Skeletal muscle tissue (tissue), 4 donors: ENCODE results near the gene AQP6. TPM values are rescaled to one million over a fixed set of nuclear protein-coding genes. Genes with fewer than 3 reads are reported as not detected.

Source experiments
- H3K27ac ChIP-seq: one replicate; pipeline ENCODE4 v1.7.0; 2013; ENCODE audit warnings: mild to moderate bottlenecking, low read depth, low read length, inconsistent platforms
- H3K27me3 ChIP-seq, 3 donors: one replicate each; pipeline ENCODE4 v1.7.0; 2013; ENCODE audit warnings: low read length in 3 of 3; ENCODE audit not compliant: control insufficient read depth in 3 of 3, insufficient read depth in 3 of 3
- H3K36me3 ChIP-seq, 3 donors: one replicate each; pipeline ENCODE4 v1.7.0; 2013; ENCODE audit warnings: low read length in 3 of 3; ENCODE audit not compliant: control insufficient read depth in 3 of 3, insufficient read depth in 3 of 3
- H3K4me1 ChIP-seq, 3 donors: one replicate each; pipeline ENCODE4 v1.7.0; 2013; ENCODE audit warnings: low read length in 3 of 3, mild to moderate bottlenecking in 3 of 3; ENCODE audit not compliant: control insufficient read depth in 3 of 3, insufficient read depth in 3 of 3
- H3K4me3 ChIP-seq, 3 donors: one replicate each; pipeline ENCODE4 v1.7.0; 2013; ENCODE audit warnings: low read length in 3 of 3
- H3K9ac ChIP-seq, 3 donors: one replicate each; pipeline ENCODE4 v1.7.0; 2013; ENCODE audit warnings: low read length in 3 of 3, mild to moderate bottlenecking in 3 of 3, moderate library complexity in 2 of 3, low read depth in 1 of 3
- H3K9me3 ChIP-seq, 3 donors: one replicate each; pipeline ENCODE4 v1.7.0; 2013; ENCODE audit warnings: low read length in 3 of 3; ENCODE audit not compliant: control insufficient read depth in 3 of 3
- total RNA-seq: library from RNA; depleted of rRNA; stranded (reverse); fragments of >200 nt; gene quantifications from one replicate; pipeline ENCODE4 v1.2.3, GENCODE V29; 2014
- donor health status: Osteomylitis.

AQP6 gene
- total RNA-seq, 1 donor from 2014 or later: 0.52 TPM

DNA sequence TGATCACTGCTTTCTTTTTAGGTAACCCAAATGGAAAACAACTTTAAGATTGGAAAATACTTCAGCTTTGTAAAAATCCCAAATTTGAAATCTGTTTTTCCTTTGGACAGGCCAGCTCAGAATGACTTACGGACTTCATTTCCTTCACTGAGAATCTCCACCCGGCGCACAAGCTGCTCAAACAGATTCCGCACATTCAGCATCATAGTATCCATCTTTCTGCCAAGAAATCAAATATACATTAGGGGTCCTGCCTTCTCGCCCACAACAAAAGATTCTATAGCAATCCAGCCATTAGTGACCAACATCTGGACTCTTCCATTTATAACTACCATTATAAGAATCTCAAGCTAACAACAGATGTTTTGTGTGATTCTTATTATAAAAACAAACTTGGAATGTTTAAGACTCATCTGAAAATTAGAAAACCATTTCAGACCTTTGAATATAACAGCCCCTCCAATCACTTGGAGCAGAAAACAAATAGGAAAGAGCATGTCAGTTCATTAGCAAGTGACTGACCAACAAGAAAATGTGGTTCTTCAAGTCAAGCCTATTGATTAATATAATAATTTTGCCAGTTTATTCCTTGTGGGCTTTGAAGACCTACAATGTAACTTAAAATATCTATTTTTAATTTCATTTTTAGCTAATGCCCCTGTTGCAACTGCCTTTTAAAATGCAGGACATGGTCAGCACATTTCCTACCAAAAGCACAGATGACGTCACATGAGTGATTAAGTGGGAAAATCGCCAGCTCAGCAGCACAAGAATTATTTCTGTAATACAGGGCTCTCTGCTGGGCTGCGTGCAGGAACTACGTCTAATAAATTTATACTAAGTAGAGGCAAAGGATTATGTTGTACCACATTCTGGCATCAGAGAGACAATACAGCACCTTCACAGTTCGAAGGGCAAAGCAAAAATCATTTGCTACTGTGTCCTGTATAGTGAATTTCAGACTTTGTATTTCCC is 44.0 kb downstream of the AQP6 start:
- peak overlapping the region; percentile 8 for H3K27ac ChIP-seq
- no peaks in the 10 kb centered on the region for H3K27me3 ChIP-seq
- H3K9ac ChIP-seq: peak overlapping the region in 1 of 3 donors; percentile 27
- H3K4me1 ChIP-seq: no peaks in the 10 kb centered on the region
- no peaks in the 10 kb centered on the region for H3K9me3 ChIP-seq
- no peaks in the 10 kb centered on the region for H3K36me3 ChIP-seq
- no peak overlapping the region for H3K4me3 ChIP-seq

DNA sequence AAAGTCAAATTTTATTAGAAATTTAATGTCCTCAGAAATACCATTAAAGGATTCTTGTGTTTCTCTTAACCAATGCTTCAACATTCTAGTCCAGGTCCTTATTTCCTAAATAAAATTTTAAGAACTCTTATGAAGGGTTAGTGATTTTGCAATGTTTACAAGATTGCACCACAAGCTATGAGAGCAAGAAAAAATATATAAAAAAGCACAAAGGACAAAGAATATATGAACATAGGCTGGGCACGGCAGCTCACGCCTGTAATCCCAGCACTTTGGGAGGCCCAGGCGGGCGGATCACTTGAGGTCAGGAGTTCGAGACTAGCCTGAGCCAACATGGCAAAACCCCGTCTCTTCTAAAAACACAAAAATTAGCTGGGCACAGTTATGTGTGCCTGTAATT is 44.9 kb downstream of the AQP6 start:
- H3K9me3 ChIP-seq: no peaks in the 10 kb centered on the region
- H3K27ac ChIP-seq: peak overlapping the region; percentile 8
- no peaks in the 10 kb centered on the region for H3K4me1 ChIP-seq
- H3K27me3 ChIP-seq: no peaks in the 10 kb centered on the region
- H3K4me3 ChIP-seq: no peak overlapping the region
- H3K36me3 ChIP-seq: no peaks in the 10 kb centered on the region
- H3K9ac ChIP-seq: no peak overlapping the region

DNA sequence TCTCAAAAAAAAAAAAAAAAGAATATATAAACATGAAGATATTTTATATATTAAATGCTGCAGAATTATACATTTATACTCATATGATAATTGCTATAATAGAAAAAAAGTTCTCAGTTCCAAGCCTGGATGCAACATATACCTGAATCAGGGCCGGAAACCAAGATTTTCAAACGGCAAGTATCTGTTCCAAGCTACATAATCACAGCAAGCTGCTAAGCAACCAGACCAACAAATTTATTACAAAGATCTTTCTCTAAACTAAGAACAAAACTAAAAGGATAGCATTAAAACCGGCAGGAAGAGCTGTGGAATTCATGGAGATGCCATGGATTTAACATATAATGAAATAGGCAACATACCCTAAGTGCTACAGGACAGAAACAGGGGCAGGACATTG is 45.4 kb downstream of the AQP6 start:
- Histone ChIP-seq H3K4me3 (no peak overlapping the region), H3K4me1 (no peaks in the 10 kb centered on the region), H3K27me3 (no peaks in the 10 kb centered on the region), H3K27ac (no peak overlapping the region), H3K9me3 (no peaks in the 10 kb centered on the region), H3K9ac (no peak overlapping the region), H3K36me3 (no peaks in the 10 kb centered on the region)

DNA sequence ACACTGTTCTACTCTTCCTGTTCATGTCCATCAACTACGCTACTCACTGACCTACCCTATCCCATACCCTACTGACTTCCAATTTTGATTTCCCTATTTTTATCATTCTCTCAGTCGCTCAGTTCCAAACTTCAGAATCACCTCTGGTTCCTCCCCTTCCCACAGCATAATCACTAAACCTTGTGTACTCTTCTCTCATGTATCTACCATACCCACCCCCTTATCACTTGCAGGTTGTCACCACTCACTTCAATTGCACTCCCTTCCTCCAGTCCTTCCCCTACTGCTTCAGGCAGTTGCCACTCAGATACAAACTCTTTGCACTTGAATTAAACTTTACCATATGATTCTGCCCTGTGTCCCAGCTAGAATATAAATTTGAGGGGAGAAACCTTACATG is 46.2 kb downstream of the AQP6 start:
- H3K27ac ChIP-seq: no peak overlapping the region
- H3K4me1 ChIP-seq: no peaks in the 10 kb centered on the region
- H3K9me3 ChIP-seq: no peaks in the 10 kb centered on the region
- no peaks in the 10 kb centered on the region for H3K36me3 ChIP-seq
- no peaks in the 10 kb centered on the region for H3K27me3 ChIP-seq
- H3K9ac ChIP-seq: no peak overlapping the region
- no peak overlapping the region for H3K4me3 ChIP-seq

DNA sequence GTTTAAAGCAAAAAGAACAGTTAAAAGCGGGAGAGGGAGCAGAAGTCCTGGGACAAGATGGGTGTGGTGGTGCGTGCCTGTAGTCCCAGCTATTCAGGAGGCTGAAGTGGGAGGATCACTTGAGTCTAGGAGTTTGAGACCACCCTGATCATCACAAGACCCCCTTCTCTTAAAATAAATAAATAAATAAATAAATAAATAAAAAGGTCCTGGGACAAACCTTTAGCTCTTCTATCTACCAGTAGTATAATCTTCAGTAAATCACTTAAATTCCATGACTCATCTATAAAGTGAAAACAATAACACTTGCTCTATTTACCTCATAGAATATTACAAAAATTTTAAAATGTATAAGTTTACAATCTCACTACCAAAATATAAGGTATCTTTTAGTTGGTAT is 46.8 kb downstream of the AQP6 start:
- no peaks in the 10 kb centered on the region for H3K27me3 ChIP-seq
- H3K9me3 ChIP-seq: no peaks in the 10 kb centered on the region
- no peak overlapping the region for H3K9ac ChIP-seq
- H3K4me1 ChIP-seq: peaks cover 0 to 1% (median 0%) of the 10 kb centered on the region in 3 donors
- H3K27ac ChIP-seq: no peak overlapping the region
- no peak overlapping the region for H3K4me3 ChIP-seq
- H3K36me3 ChIP-seq: no peaks in the 10 kb centered on the region

DNA sequence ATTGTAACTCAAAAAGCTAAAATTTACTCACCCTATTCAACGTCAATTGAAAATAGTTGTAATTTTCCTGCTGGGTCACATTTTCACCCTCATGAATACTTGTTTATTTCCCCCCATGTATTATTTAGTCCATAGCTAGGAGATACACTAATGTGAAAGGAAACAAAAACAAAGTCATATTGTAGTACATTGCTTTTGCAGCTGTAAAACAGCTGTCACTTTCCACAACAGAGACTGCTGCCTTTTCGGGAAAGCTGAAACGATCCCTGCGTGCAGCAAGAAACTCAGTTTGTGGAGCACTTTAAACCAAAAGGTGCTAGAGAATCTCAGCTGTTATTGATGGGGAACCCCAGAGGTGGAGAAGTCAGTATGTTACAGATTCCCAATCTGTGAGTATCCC is 48.3 kb downstream of the AQP6 start:
- no peak overlapping the region for H3K27ac ChIP-seq
- H3K4me3 ChIP-seq: no peak overlapping the region
- H3K27me3 ChIP-seq: no peaks in the 10 kb centered on the region
- H3K9me3 ChIP-seq: no peaks in the 10 kb centered on the region
- no peaks in the 10 kb centered on the region for H3K36me3 ChIP-seq
- H3K9ac ChIP-seq: no peak overlapping the region
- peaks cover 3 to 6% (median 6%) of the 10 kb centered on the region in 3 donors for H3K4me1 ChIP-seq

DNA sequence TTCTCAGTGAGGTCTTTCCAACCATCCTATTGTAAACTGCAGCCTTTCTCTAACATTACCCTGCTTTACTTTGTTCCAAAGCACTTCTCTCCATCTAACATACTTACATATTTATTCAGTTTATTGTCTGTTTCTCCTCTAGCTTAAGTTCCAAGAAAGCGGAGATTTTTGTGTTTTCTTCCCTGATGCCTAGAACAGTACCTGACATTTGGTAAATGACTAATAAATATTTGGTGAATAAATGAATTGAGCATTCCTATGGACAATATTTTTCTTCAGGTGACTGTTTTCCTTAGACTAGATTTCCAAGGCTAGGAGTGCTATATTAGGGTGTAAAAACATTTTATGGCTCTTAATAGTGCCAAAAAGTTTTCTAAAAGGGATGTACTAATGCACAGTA is 50.2 kb downstream of the AQP6 start:
- Histone ChIP-seq H3K27ac (no peak overlapping the region), H3K9me3 (no peaks in the 10 kb centered on the region), H3K36me3 (no peaks in the 10 kb centered on the region), H3K4me1 (peaks cover 3 to 6% (median 6%) of the 10 kb centered on the region in 3 donors), H3K4me3 (no peak overlapping the region), H3K27me3 (no peaks in the 10 kb centered on the region), H3K9ac (no peak overlapping the region)

DNA sequence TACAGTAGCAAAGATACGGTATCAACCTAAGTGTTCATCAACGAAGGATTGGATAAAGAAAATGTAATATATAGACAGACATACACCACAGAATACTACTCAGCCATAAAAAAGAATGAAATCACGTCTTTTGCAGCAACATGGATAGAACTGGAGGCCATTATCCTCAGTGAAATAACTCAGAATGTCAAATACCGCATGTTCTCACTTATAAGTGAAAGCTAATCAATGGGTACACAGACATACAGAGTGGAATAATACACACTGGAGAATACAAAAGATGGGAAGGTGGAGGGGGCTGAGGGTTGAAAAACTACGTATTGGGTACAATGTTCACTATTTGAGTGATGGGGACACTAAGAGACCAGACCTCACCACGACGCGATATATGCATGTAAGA is 51.5 kb downstream of the AQP6 start:
- no peak overlapping the region for H3K4me3 ChIP-seq
- H3K27ac ChIP-seq: no peak overlapping the region
- H3K9ac ChIP-seq: peak overlapping the region in 1 of 3 donors; percentile 77
- H3K4me1 ChIP-seq: peaks cover 3 to 6% (median 6%) of the 10 kb centered on the region in 3 donors
- no peaks in the 10 kb centered on the region for H3K9me3 ChIP-seq
- no peaks in the 10 kb centered on the region for H3K36me3 ChIP-seq
- no peaks in the 10 kb centered on the region for H3K27me3 ChIP-seq

DNA sequence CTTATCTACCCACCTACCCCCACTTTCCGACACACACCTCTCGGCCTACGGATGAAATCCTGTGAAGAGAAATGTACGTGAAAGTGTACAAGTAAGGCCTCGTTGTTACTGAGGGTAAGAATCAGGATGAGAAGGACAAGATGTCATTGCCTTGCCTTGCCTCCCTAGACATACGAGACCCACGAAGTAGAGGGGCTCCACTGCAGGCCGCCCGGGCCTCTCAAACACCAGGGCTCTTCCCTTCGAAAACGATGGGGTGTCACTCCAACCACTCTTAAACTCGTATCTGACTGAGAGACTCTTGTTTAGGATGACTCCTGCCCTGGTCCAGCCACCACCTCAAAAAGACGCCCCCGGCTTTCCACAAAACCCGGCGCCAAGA is 52.0 kb downstream of the AQP6 start:
- Histone ChIP-seq H3K4me1 (peaks cover 3 to 6% (median 6%) of the 10 kb centered on the region in 3 donors), H3K9ac (peak overlapping the region; percentile 61 to 77 (median 71)), H3K4me3 (peak overlapping the region; percentile 72 to 91 (median 83)), H3K36me3 (no peaks in the 10 kb centered on the region), H3K27ac (no peak overlapping the region), H3K27me3 (no peaks in the 10 kb centered on the region), H3K9me3 (no peaks in the 10 kb centered on the region)
